ENCODE data around the gene TRIM32. TPM values are rescaled to one million over a fixed set of nuclear protein-coding genes. Genes with fewer than 3 reads are reported as not detected.
A peak's percentile ranks its signal among the peaks of the same experiment; 100 is the strongest.

Gene TRIM32
- total RNA-seq, 2 experiments from 2014 or later = 4.4 to 5.8 TPM

DNA sequence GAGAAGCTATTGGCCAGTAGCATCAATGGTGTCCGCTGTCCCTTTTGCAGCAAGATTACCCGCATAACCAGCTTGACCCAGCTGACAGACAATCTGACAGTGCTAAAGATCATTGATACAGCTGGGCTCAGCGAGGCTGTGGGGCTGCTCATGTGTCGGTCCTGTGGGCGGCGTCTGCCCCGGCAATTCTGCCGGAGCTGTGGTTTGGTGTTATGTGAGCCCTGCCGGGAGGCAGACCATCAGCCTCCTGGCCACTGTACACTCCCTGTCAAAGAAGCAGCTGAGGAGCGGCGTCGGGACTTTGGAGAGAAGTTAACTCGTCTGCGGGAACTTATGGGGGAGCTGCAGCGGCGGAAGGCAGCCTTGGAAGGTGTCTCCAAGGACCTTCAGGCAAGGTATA lies 10.8 kb downstream of the TRIM32 start:
- no peak overlapping the region for H3K4me3 Mint-ChIP-seq
- no peak for DNase-seq
- peaks cover 51% of the 10 kb centered on the region for H3K4me1 Mint-ChIP-seq (ENCODE audit: low read depth)
- intact Hi-C loops (cut with DNase I, micrococcal nuclease) = no loop called here
- Histone ChIP-seq H3K4me3 (ENCODE audit: low read length) (no peak overlapping the region), H3K36me3 (ENCODE audit: insufficient read depth, low read length) (peaks cover 28% of the 10 kb centered on the region), H3K27me3 (ENCODE audit: control insufficient read depth in 1 of 2, insufficient read depth in 2 of 2, low read length in 2 of 2) (no peaks in the 10 kb centered on the region), H3K4me1 (ENCODE audit: insufficient read depth, low read length) (peaks cover 3% of the 10 kb centered on the region), H3K27ac (ENCODE audit: low read depth in 1 of 2, low read length in 2 of 2) (no peak overlapping the region), H3K9me3 (ENCODE audit: control insufficient read depth in 1 of 2, insufficient read depth in 1 of 2, low read length in 2 of 2) (peaks cover 0 to 5% of the 10 kb centered on the region in 2 experiments)
- TF ChIP-seq, protein P1, sequence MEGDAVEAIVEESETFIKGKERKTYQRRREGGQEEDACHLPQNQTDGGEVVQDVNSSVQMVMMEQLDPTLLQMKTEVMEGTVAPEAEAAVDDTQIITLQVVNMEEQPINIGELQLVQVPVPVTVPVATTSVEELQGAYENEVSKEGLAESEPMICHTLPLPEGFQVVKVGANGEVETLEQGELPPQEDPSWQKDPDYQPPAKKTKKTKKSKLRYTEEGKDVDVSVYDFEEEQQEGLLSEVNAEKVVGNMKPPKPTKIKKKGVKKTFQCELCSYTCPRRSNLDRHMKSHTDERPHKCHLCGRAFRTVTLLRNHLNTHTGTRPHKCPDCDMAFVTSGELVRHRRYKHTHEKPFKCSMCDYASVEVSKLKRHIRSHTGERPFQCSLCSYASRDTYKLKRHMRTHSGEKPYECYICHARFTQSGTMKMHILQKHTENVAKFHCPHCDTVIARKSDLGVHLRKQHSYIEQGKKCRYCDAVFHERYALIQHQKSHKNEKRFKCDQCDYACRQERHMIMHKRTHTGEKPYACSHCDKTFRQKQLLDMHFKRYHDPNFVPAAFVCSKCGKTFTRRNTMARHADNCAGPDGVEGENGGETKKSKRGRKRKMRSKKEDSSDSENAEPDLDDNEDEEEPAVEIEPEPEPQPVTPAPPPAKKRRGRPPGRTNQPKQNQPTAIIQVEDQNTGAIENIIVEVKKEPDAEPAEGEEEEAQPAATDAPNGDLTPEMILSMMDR (IDR thresholded peaks at IDR 0.05) = no peak
- H3K27me3 Mint-ChIP-seq = no peaks in the 10 kb centered on the region
- H3K36me3 Mint-ChIP-seq (ENCODE audit: low read depth) = peaks cover 70% of the 10 kb centered on the region
- ATAC-seq (ENCODE audit: poor library complexity) = no peak
- peaks cover 6% of the 10 kb centered on the region for H3K9me3 Mint-ChIP-seq
- CTCF ChIA-PET = no interaction called here
- POLR2A ChIA-PET = interaction anchor here (1.2 kb wide), 1 partner anchor 11 kb away, joined by 3 read pairs; the partner anchor contains the start of gene TRIM32
- H3K27ac Mint-ChIP-seq = no peak overlapping the region

GRCh38 chr9:116700279-116700678 lies 13.2 kb downstream of the TRIM32 start:
- H3K36me3 ChIP-seq (ENCODE audit: insufficient read depth, low read length) = peaks cover 28% of the 10 kb centered on the region
- no peaks in the 10 kb centered on the region for H3K27me3 Mint-ChIP-seq
- H3K27ac Mint-ChIP-seq = peak overlapping the region; percentile 82
- ChIA-PET CTCF (no interaction called here), POLR2A (no interaction called here)
- H3K9me3 Mint-ChIP-seq = peaks cover 6% of the 10 kb centered on the region
- peaks cover 71% of the 10 kb centered on the region for H3K36me3 Mint-ChIP-seq (ENCODE audit: low read depth)
- H3K27ac ChIP-seq (ENCODE audit: low read depth in 1 of 2, low read length in 2 of 2) = no peak overlapping the region
- H3K4me1 Mint-ChIP-seq (ENCODE audit: low read depth) = peaks cover 38% of the 10 kb centered on the region
- intact Hi-C loops (cut with DNase I, micrococcal nuclease) = no loop called here
- no peaks in the 10 kb centered on the region for H3K27me3 ChIP-seq (ENCODE audit: control insufficient read depth in 1 of 2, insufficient read depth in 2 of 2, low read length in 2 of 2)
- H3K4me3 ChIP-seq (ENCODE audit: low read length) = no peak overlapping the region
- DNase-seq (no peak), ATAC-seq (ENCODE audit: poor library complexity) (no peak)
- peaks cover 3% of the 10 kb centered on the region for H3K4me1 ChIP-seq (ENCODE audit: insufficient read depth, low read length)
- TF ChIP-seq, protein P1 (IDR thresholded peaks at IDR 0.05) = no peak
- H3K4me3 Mint-ChIP-seq = no peak overlapping the region
- H3K9me3 ChIP-seq (ENCODE audit: control insufficient read depth in 1 of 2, insufficient read depth in 1 of 2, low read length in 2 of 2) = peaks cover 0 to 5% of the 10 kb centered on the region in 2 experiments

- peaks cover 9% of the 10 kb centered on the region for H3K9me3 Mint-ChIP-seq
- TF ChIP-seq, protein P1 (IDR thresholded peaks at IDR 0.05) = no peak
- intact Hi-C loops (cut with DNase I, micrococcal nuclease) = no loop called here
- DNase-seq (no peak), ATAC-seq (ENCODE audit: poor library complexity) (no peak)
- peaks cover 28% of the 10 kb centered on the region for H3K36me3 ChIP-seq (ENCODE audit: insufficient read depth, low read length)
- H3K27ac ChIP-seq (ENCODE audit: low read depth in 1 of 2, low read length in 2 of 2) = no peak overlapping the region
- POLR2A ChIA-PET = interaction anchor here (1.4 kb wide), 1 partner anchor 15 kb away, joined by 3 read pairs; the partner anchor contains the start of gene TRIM32
- no peaks in the 10 kb centered on the region for H3K27me3 ChIP-seq (ENCODE audit: control insufficient read depth in 1 of 2, insufficient read depth in 2 of 2, low read length in 2 of 2)
- peak overlapping the region; percentile 82 for H3K27ac Mint-ChIP-seq
- H3K9me3 ChIP-seq (ENCODE audit: control insufficient read depth in 1 of 2, insufficient read depth in 1 of 2, low read length in 2 of 2) = peaks cover 0 to 5% of the 10 kb centered on the region in 2 experiments
- CTCF ChIA-PET = no interaction called here
- peak overlapping the region; percentile 22 for H3K4me3 Mint-ChIP-seq
- H3K27me3 Mint-ChIP-seq = no peaks in the 10 kb centered on the region
- peaks cover 62% of the 10 kb centered on the region for H3K36me3 Mint-ChIP-seq (ENCODE audit: low read depth)
- no peak overlapping the region for H3K4me3 ChIP-seq (ENCODE audit: low read length)
- peaks cover 29% of the 10 kb centered on the region for H3K4me1 Mint-ChIP-seq (ENCODE audit: low read depth)
- H3K4me1 ChIP-seq (ENCODE audit: insufficient read depth, low read length) = peaks cover 3% of the 10 kb centered on the region
These were observed 14.1 kb downstream of the TRIM32 start for GRCh38 chr9:116700882-116701865.

Measured in CD4-positive, alpha-beta T cell (primary cell).